Hindlimb muscle (tissue), 1 donor: Measurements from ENCODE around the gene MYO7A. TPM values are rescaled to one million over a fixed set of nuclear protein-coding genes. Genes with fewer than 3 reads are reported as not detected.

Experiments used
- DNase-seq: peaks from one replicate; pipeline ENCODE4 v3.0.0-alpha.2; 2013
- polyA plus RNA-seq: library from polyadenylated mRNA; unstranded; fragments of 120-200 nt; gene quantifications from one replicate; pipeline ENCODE4 v1.2.1, GENCODE V29; 2013; ENCODE audit not compliant: insufficient read length

MYO7A gene
- polyA plus RNA-seq, 1 donor, result 4.8 TPM

- DNase-seq, result no peak
These were observed 19.7 kb downstream of the MYO7A start for GRCh38 chr11:77147668-77148321.

- no peak for DNase-seq
These were observed 21.1 kb downstream of the MYO7A start for GRCh38 chr11:77148963-77149715.

DNA sequence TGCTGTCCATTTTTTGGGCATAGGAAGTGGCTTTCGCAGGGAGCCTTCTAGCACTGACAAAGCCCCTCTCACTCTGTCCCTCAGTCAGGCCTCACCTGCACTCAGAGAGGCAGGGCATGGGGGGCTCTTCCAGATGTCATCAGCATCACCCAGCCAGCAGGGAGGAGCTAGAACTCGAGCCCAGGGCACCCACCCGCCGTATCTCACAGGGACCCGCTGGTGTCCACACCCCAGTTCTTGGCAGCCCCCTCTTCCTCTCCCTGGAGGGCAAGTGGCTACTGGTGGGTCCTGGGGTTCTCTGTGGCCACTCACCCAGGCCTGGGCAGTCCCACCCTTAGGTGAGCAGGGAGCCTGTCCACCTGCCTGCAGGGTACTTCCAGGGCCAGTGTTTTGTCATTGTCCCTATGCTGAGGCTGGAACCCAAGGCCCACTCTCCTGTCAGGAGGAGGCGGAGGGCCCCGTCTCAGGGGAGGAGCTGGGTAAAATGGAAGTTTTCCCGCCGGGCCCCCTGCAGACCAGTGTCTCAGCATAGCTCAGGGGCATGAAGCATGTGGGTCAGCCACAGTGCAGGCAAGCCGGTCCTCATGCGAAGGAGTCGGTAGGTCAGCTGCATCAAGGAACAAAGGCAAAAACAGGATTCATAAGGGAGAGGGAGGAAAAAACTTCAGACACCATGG is 21.8 kb downstream of the MYO7A start:
- no peak for DNase-seq

DNA sequence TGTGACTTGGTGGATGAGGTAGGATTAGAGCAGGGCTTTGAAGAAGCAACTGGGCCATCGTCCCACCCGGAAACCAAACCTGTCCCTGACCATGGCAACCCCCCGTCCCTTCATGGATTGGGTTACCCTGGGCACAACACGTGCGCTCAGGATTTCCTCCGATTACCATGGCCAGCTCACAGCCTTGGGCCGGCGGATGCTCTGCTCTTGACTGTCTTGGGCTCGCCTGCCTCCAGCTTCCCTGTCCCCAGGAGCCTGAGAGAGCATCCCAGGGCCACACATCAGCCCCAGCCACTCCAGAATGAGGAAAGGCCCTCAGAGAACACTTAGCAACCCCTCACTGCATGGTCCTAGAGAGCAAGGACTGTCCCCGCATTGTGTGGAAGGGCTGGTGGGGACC is 22.8 kb downstream of the MYO7A start:
- DNase-seq, result no peak

DNA sequence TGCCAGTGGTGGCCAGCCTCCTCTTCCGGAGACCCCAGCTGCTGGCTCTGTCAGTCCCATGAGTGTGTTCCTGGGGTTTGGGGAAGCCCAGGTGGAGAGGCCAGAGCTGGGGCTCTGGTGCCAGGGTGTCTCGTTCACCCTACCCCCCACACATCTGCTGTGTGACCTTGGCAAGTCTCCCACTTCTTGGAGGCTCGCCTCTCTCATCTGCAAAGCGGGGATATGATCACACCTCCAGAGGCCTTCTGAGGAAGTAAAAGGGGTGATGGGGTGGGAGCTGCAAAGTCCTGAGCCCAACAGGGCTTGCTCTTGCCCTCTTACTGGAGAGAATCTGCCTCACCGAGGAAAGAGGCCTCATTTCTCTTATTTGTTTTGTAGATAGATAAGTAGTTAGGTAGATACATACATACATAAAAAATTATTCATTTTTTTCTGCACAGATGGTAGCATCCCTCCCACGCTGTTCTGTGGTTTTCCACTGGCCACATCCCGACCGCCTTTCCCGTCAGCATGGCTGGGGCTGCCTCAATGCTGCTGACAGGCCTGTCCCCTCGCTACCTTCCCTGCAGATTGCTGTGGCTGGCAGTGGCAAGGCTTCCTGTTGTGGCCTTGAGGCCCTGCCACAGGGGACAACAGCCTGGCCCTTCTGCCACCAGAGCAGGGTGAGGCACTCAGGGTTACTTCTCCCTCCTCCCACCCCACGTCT is 23.9 kb downstream of the MYO7A start:
- no peak for DNase-seq

GRCh38 chr11:77152846-77153245 is 24.8 kb downstream of the MYO7A start:
- no peak for DNase-seq

GRCh38 chr11:77153276-77154185 is 25.5 kb downstream of the MYO7A start:
- no peak for DNase-seq

- DNase-seq, result peak; percentile 45
These were observed 26.5 kb downstream of the MYO7A start for GRCh38 chr11:77154381-77155081.

DNA sequence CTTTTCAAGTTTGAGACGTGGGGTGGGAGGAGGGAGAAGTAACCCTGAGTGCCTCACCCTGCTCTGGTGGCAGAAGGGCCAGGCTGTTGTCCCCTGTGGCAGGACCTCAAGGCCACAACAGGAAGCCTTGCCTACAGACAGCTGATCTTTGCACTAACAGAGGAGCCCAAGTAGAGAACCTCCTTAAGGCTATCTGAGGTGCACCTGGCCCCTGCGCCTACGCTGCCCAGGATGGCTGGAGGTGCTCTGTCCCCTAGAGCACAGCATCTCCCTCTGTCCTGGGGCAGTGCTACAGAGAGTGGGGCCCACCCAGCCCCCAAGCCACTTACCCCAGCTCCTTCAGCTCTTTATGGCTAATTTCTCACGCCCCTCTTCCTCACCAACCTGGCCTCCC is 27.0 kb downstream of the MYO7A start:
- no peak for DNase-seq

DNA sequence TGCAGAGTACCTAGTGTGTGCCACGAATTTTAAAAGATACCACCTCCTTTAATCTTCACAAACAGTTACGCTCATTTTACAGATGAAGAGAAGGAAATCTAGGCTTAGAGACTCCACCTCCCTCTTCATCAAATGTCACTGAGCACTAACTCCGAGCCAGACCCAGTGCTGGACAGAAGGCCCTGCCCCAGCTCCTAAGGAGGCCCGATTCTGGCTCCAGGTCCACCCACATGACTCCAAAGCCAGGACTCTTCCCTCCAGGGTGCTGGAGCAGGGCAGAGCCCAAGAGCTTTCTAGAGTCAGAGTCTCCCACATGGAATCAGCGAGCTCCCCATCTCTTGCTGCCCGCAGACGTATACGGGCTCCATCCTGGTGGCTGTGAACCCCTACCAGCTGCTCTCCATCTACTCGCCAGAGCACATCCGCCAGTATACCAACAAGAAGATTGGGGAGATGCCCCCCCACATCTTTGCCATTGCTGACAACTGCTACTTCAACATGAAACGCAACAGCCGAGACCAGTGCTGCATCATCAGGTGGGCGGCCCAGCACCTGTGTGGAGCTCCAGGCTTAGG is 27.6 kb downstream of the MYO7A start:
- DNase-seq, result no peak

- no peak for DNase-seq
These were observed 28.6 kb downstream of the MYO7A start for GRCh38 chr11:77156396-77157195.

DNA sequence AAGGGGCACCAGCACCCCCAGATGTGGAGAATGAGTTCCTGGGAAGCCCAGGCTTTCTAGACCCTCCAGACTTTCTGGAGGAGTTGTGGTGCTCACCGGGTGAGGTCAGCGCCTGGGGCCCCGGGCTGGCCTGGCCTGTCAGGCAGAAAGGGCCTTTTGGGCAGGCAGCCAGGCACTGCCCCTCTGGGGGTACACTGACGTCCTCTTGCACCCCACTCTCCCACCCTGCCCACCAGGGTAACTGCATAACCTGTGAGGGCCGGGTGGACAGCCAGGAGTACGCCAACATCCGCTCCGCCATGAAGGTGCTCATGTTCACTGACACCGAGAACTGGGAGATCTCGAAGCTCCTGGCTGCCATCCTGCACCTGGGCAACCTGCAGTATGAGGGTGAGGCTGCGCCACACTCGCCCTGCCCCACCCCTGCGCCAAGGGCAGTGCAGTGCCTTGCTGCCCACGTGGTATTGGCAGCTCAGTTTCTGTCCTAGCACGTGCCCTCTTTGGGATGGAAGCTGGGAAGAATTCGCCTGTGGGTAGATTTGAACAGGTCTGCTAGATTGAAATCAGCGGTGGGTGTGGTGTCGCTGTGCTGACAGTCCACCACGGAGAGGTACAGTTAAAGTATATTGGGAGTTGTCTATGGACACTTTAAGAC is 30.1 kb downstream of the MYO7A start:
- no peak for DNase-seq

- DNase-seq, result no peak
These were observed 31.3 kb downstream of the MYO7A start for GRCh38 chr11:77159219-77159936.

DNA sequence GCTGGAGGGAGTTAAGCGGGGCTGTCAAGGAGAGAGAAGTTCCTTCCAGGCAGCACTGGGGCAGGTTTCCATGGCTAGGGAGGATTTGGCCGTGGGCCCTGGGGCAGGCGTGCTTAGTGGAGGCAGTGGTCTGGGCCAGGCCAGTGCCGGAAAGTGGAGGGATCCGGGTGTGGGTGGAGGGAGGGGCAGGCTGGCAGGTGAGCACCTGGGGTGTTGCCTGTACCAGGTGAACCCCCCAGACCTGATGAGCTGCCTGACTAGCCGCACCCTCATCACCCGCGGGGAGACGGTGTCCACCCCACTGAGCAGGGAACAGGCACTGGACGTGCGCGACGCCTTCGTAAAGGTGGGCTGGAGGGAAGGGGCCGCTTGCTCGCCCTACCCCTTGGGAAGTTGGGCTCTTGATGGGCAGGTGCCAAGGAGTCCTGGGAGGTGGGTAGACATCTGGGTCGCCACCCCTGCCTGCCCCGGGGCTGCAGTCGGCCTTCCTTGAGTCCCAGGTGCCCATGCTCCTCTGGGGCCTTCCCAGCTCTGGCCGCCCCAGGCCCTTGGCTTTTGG is 32.0 kb downstream of the MYO7A start:
- DNase-seq, result no peak

DNA sequence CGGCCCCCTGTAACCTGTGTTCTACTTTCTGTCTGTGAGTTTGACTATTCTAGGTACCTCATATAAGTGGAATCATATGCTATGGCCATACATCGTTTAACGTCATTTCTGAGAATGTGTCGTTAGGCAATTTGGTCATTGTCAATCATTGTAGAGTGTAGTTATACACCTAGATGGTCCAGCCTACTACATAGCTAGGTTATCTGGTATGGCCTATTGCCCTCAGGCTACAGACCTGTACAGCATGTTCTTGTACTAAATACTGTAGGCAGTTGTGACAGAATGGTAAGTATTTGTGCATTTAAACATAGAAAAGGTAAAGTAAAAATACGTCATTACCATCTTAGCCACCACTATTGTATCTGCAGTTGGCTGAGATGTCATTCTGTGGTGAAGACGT is 35.2 kb downstream of the MYO7A start:
- no peak for DNase-seq

DNA sequence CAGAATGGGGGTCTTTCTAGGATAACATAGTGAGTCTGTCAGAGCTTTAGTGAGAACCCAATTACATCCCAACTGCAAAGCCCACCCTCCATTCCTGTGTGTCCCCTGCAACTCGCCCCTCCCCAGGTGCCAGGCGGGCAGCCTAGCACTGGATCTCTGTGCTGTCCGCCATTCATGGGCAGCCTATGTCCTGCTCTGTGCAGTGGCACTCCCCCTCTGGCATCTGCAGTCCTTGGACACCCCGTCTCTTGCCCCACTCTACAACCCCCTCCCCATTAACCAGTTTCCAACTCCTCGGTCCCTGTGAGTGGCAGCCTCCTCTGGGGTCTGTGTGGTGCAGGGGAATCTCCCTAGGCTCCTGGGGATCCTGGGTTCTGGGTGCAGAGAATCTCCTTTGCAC is 37.0 kb downstream of the MYO7A start:
- DNase-seq, result no peak

DNA sequence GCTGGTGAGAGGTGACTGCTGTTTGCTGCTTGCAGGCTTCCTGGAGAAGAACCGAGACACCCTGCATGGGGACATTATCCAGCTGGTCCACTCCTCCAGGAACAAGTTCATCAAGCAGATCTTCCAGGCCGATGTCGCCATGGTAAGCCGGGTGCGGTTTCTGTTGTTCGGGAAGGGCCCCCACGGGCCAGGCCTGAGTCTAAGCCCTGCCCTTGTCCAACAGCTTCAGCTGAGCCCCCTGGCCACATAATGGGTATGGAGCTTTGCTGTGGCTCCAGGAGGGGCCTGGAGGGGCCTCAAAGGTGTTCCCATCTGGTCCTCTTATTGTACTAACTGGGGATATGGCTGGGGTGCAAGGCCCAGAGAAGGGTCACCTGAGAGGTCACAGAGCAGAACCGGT is 38.0 kb downstream of the MYO7A start:
- no peak for DNase-seq

DNA sequence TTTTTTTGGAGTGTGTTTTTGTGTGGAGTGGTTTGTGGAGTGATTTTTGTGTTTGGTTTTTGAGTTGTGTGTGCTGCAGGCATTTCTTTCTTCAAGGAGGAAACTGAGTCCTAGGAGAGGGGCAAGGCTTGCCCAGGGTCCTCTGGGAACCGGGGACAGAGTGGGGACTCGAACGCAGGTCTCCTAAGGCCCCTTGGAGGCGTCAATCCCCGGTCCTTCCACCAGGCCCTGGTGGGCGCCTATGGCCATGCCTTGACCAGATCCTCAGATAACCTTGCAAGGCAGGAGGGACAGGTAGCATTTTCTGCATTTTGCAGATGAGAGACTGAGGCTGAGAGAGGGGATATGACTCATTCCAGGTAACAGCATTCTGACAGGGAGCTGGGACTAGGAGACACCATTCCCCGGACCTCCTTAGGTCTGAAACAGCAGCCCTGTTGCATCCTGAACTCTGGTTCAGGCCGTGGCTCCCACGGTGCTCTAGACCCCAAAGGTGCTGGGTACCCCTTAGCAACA is 39.1 kb downstream of the MYO7A start:
- DNase-seq, result no peak
